Neural cell (in vitro differentiated cells): ENCODE measurements around the gene RPE65. TPM values are rescaled to one million over a fixed set of nuclear protein-coding genes. Genes with fewer than 3 reads are reported as not detected.
A peak's percentile ranks its signal among the peaks of the same experiment; 100 is the strongest.

Experiments used
- H2AFZ ChIP-seq: fragments of 200-600, 300-800 bp; sonication (generic), shearing (Covaris generic); 2 replicates; pipeline ENCODE4 v1.6.0; 2014; ENCODE audit warnings: low read depth, mild to moderate bottlenecking, antibody characterized with exemption, low read length, moderate library complexity
- H3F3A ChIP-seq: fragments of 200-600 bp; shearing (Covaris generic); 2 replicates; pipeline ENCODE4 v1.6.1; 2016; ENCODE audit warnings: mild to moderate bottlenecking, moderate library complexity, mixed read lengths, antibody characterized with exemption, low read length; ENCODE audit not compliant: insufficient read depth, poor library complexity, severe bottlenecking
- H3K27ac ChIP-seq: fragments of 200-600, 300-800 bp; sonication (generic), shearing (Covaris generic); 2 replicates; pipeline ENCODE4 v1.5.1; 2014; ENCODE audit warnings: mild to moderate bottlenecking, low read length, moderate library complexity
- H3K27me3 ChIP-seq: fragments of 300-800, 200-600 bp; sonication (generic), shearing (Covaris generic); 2 replicates; pipeline ENCODE4 v1.6.0; 2014; ENCODE audit warnings: mild to moderate bottlenecking, low read depth, low read length, moderate library complexity; ENCODE audit not compliant: insufficient read depth
- H3K36me3 ChIP-seq: fragments of 300-800, 200-600 bp; sonication (generic), shearing (Covaris generic); 2 replicates; pipeline ENCODE4 v1.5.1; 2014; ENCODE audit warnings: mild to moderate bottlenecking, antibody characterized with exemption, low read length, moderate library complexity; ENCODE audit not compliant: insufficient read depth
- H3K4me2 ChIP-seq: fragments of 300-800, 200-600 bp; sonication (generic), shearing (Covaris generic); 2 replicates; pipeline ENCODE4 v1.6.0; 2014; ENCODE audit warnings: mild to moderate bottlenecking, low read length
- H3K4me3 ChIP-seq: fragments of 300-800, 200-600 bp; sonication (generic), shearing (Covaris generic); 2 replicates; pipeline ENCODE4 v1.5.1; 2014; ENCODE audit warnings: mild to moderate bottlenecking, low read length, moderate library complexity
- H3K79me2 ChIP-seq: fragments of 200-600 bp; shearing (Covaris generic); replicated peaks from 2 replicates; pipeline ENCODE4 v1.6.0; 2014; ENCODE audit warnings: mild to moderate bottlenecking, low read length, moderate library complexity; ENCODE audit not compliant: insufficient read depth
- H3K9ac ChIP-seq: fragments of 300-800, 200-600 bp; sonication (generic), shearing (Covaris generic); 2 replicates; pipeline ENCODE4 v1.6.1; 2016; ENCODE audit warnings: mild to moderate bottlenecking, low read length, mixed read lengths
- H3K9me2 ChIP-seq: fragments of 200-600 bp; shearing (Covaris generic); 2 replicates; pipeline ENCODE4 v1.6.1; 2016; ENCODE audit warnings: mild to moderate bottlenecking, low read length, mixed read lengths; ENCODE audit not compliant: insufficient read depth
- H3K9me3 ChIP-seq: fragments of 200-600, 300-800 bp; sonication (generic), shearing (Covaris generic); 2 replicates; pipeline ENCODE4 v1.6.1; 2016; ENCODE audit warnings: mild to moderate bottlenecking, mixed run types, low read length, moderate library complexity, mixed read lengths
- H4K20me1 ChIP-seq: fragments of 200-600 bp; shearing (Covaris generic); 2 replicates; pipeline ENCODE4 v1.6.1; 2016; ENCODE audit warnings: mild to moderate bottlenecking, mixed run types; ENCODE audit not compliant: insufficient read depth
- CTCF ChIP-seq: fragments of 450-650 bp; IDR thresholded peaks from 2 replicates; pipeline ENCODE4 v1.5.1; 2014; ENCODE audit warnings: antibody characterized with exemption, mild to moderate bottlenecking, moderate library complexity; ENCODE audit not compliant: poor library complexity, severe bottlenecking
- EP300 ChIP-seq: fragments of 450-650 bp; conservative IDR thresholded peaks from 2 replicates; pipeline ENCODE4 v1.6.1; 2014; ENCODE audit warnings: antibody characterized with exemption, mild to moderate bottlenecking, moderate library complexity; ENCODE audit not compliant: poor library complexity, severe bottlenecking
- POLR2AphosphoS5 ChIP-seq: IDR thresholded peaks from 2 replicates; pipeline ENCODE4 v1.6.1; 2012
- RAD21 ChIP-seq: fragments of 450-650 bp; conservative IDR thresholded peaks from 2 replicates; pipeline ENCODE4 v1.6.1; 2014; ENCODE audit warnings: antibody characterized with exemption, mild to moderate bottlenecking, moderate library complexity
- TAF1 ChIP-seq: IDR thresholded peaks from 2 replicates; pipeline ENCODE4 v1.6.1; 2012; ENCODE audit warnings: low read depth
- polyA minus RNA-seq: library from RNA; depleted of rRNA, polyadenylated mRNA; stranded (reverse); fragments of >200 nt; gene quantifications from 2 replicates; pipeline ENCODE4 v1.2.3, GENCODE V29; 2014
- polyA plus RNA-seq: library from polyadenylated mRNA; depleted of rRNA; stranded (reverse); fragments of >200 nt; gene quantifications from 2 replicates; pipeline ENCODE4 v1.2.3, GENCODE V29; 2014
- TF ChIP-seq, protein P1 (sequence below): IDR thresholded peaks from 2 replicates; pipeline ENCODE4 v1.6.1; 2012; ENCODE audit warnings: borderline replicate concordance

Gene RPE65
- polyA plus RNA-seq: 0.16 TPM in 1 of 2 replicates, not detected in the other
- polyA minus RNA-seq: 0.23 TPM in 1 of 2 replicates, not detected in the other

DNA sequence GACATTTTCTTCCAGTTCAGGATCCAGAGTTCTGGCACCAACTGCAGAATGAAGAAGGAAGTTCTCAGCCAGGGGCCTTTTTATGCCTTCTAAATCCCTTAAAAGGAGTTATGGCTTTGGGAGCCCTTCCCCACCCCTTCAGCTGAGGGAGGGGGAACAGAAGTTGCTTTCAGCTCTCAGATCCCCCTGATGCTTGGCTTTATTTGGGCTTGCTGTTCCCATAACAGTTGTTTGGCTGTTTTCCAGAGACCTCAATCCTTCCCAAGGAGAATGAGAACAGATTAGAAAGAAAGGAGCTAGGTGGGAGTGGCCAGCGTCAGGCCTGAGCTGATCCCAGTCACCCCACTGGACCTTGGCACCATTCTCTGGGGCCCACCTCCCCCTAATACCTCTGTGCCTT, at the start of gene RPE65:
Gene RPE65 (minus strand): TSS at position 54 of the 400 bp plus-strand sequence. CDS start 49 bp downstream, at position 5.
- TF ChIP-seq CTCF (no peak), RAD21 (no peak), POLR2AphosphoS5 (no peak), EP300 (no peak), TAF1 (no peak)
- TF ChIP-seq, protein P1, sequence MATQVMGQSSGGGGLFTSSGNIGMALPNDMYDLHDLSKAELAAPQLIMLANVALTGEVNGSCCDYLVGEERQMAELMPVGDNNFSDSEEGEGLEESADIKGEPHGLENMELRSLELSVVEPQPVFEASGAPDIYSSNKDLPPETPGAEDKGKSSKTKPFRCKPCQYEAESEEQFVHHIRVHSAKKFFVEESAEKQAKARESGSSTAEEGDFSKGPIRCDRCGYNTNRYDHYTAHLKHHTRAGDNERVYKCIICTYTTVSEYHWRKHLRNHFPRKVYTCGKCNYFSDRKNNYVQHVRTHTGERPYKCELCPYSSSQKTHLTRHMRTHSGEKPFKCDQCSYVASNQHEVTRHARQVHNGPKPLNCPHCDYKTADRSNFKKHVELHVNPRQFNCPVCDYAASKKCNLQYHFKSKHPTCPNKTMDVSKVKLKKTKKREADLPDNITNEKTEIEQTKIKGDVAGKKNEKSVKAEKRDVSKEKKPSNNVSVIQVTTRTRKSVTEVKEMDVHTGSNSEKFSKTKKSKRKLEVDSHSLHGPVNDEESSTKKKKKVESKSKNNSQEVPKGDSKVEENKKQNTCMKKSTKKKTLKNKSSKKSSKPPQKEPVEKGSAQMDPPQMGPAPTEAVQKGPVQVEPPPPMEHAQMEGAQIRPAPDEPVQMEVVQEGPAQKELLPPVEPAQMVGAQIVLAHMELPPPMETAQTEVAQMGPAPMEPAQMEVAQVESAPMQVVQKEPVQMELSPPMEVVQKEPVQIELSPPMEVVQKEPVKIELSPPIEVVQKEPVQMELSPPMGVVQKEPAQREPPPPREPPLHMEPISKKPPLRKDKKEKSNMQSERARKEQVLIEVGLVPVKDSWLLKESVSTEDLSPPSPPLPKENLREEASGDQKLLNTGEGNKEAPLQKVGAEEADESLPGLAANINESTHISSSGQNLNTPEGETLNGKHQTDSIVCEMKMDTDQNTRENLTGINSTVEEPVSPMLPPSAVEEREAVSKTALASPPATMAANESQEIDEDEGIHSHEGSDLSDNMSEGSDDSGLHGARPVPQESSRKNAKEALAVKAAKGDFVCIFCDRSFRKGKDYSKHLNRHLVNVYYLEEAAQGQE: no peak
- H3K4me3 ChIP-seq: no peak within 1 kb of the TSS
- H3F3A ChIP-seq: no peaks in the 10 kb centered on the region
- H3K4me2 ChIP-seq: no peak within 1 kb of the TSS
- H3K9me3 ChIP-seq: no peaks in the 10 kb centered on the region
- H3K9ac ChIP-seq: no peak within 1 kb of the TSS
- no peak within 1 kb of the TSS for H3K27ac ChIP-seq
- H4K20me1 ChIP-seq: no peaks in the 10 kb centered on the region
- no peak within 1 kb of the TSS for H2AFZ ChIP-seq
- H3K9me2 ChIP-seq: no peaks in the 10 kb centered on the region
- H3K27me3 ChIP-seq: no peaks in the 10 kb centered on the region
- H3K36me3 ChIP-seq: no peaks in the 10 kb centered on the region
- no peaks in the 10 kb centered on the region for H3K79me2 ChIP-seq

DNA sequence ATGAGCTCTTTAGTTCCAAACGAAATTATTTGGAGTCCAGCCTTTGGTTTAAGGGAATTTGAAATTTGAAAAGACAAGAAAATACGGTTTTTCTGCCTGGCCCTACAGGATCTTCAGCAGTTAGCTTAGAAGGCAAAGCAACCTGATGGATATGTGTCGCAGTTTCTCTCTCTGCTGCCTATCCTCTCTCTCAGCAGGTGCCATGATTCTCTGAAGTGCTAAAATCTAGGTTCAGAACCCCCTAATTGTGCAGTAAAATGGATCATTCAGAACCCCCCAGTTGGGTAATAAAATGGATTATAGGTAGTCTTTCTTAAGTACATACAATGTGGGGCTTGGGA, 47.6 kb upstream of the RPE65 start:
- no peaks in the 10 kb centered on the region for H3K36me3 ChIP-seq
- H2AFZ ChIP-seq: peak overlapping the region; percentile 65
- H3K9ac ChIP-seq: peak overlapping the region; percentile 53
- TF ChIP-seq, protein P1: no peak
- TF ChIP-seq CTCF: no peak
- TF ChIP-seq RAD21: peak; percentile 22
- no peak overlapping the region for H3K27ac ChIP-seq
- H3K4me3 ChIP-seq: peak overlapping the region; percentile 97
- H3K9me2 ChIP-seq: no peaks in the 10 kb centered on the region
- no peaks in the 10 kb centered on the region for H3F3A ChIP-seq
- H3K79me2 ChIP-seq: peaks cover 7% of the 10 kb centered on the region
- no peaks in the 10 kb centered on the region for H4K20me1 ChIP-seq
- H3K27me3 ChIP-seq: no peaks in the 10 kb centered on the region
- H3K9me3 ChIP-seq: no peaks in the 10 kb centered on the region
- peak overlapping the region; percentile 54 for H3K4me2 ChIP-seq
